GM04504 (cell line): ENCODE results near the gene SNAPC3.
"Not testable (repeated sequence)": the region's sequence is repeated elsewhere in the genome, so short reads cannot be mapped to it uniquely, and the experiment has no call there.

ENCODE experiments used
- DNase-seq: peaks from one replicate; pipeline ENCODE4 v3.0.0-alpha.2; 2012; ENCODE audit warnings: low read depth

Gene SNAPC3

DNA sequence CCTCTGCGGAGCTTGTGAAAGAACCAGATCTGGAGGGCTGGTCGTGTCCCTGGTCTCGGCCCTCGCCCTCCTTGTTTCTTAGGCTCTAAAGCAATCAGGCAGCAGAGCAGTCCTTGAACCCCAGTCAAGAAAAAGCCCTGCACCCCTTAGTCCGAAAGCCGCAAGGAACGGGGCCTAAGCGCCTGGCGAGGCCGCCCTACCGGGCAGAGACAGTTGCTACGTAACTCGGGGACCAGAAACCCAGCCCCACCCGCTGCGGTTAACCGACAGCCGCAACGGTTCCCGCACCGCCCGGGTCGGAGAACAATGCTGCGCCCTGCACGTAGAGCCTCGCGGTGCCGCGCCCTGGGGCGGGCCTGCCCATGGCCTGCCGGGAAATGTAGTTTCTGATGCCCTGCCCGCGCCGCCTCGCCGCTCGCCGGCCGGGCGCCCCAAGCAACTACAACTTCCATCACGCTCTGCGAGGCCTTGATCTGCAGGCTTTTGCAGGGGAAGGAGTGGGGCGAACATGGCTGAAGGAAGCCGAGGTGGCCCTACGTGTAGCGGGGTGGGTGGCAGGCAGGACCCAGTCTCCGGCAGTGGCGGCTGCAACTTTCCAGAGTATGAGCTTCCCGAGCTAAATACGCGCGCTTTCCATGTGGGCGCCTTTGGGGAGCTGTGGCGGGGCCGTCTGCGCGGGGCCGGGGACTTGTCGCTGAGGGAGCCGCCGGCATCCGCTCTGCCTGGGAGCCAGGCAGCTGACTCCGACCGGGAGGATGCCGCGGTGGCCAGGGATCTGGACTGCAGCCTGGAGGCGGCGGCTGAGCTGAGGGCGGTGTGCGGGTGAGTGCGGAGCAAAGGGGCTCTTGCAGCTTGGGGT is at the start of gene SNAPC3:
TSS of gene SNAPC3 (plus strand) at position 505 of the 859 bp plus-strand sequence. CDS start at position 509, 4 bp downstream.
- peak; percentile 81 for DNase-seq

GRCh38 chr9:15373881-15374280 is 48.8 kb upstream of the SNAPC3 start:
- DNase-seq = no peak

- DNase-seq = no peak
These were observed 48.4 kb upstream of the SNAPC3 start for GRCh38 chr9:15374310-15374709.

- no peak for DNase-seq
These were observed 47.9 kb upstream of the SNAPC3 start for GRCh38 chr9:15374825-15375224.

DNA sequence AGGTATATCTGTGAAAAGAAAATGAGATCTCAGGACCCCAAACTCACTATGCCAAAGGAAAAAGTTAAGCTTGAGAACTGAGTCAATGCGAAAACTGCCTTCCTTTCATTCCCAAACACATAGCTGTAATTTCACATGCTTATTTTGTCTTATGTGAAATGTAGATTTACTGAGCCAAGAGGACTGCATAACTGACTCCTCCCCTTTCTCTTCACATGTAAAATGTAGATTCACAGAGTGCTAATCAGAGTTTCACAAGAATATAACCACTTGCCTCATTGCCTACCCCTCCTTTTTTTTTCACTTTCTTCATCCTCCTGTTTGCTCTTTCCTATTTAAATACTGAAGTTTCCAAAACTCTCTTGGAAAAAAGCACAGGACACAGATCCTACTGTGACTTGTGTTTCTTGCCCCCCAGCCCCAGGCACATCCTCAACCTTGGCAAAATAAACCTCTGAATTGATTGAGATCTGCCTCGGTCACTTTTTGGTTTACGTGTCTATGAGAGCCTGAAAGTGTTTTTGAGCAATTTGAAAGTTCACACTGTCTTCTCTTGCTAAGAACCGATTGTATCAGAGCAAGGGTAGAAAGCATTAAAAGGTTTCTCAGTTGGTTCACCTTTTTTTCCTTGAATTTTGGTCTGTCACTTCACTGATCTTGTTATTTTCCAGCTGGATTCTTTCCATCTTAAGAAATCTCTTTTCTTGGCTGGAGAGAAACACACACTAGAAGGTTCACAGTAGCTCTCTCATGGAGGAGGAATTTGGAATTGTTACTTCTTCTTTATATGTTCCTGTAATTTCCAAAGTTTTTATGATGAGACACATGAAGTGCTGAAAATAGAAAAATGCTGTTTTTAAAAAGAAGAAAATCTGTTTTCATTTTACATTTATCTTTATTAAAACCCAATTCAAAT is 44.8 kb upstream of the SNAPC3 start:
- DNase-seq = no peak

GRCh38 chr9:15379317-15379716 is 43.4 kb upstream of the SNAPC3 start:
- DNase-seq = not testable (repeated sequence)

DNA sequence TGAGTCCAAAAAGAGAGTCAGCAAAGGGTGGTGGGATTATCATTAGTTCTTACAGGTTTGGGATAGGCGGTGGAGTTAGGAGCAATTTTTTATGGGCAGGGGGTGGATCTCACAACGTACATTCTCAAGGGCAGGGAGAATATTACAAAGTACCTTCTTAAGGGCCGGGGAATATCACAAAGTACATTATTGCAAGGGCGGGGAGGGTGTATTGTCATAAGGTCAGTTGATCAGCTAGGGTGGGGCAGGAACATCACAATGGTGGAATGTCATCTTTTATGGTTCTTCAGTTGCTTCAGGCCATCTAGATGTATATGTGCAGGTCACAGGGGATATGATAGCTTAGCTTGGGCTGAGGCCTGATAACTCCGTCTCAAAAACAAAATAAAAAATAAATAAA is 42.8 kb upstream of the SNAPC3 start:
- not testable (repeated sequence) for DNase-seq

GRCh38 chr9:15381491-15381890 is 41.2 kb upstream of the SNAPC3 start:
- DNase-seq = no peak

GRCh38 chr9:15386465-15386864 is 36.2 kb upstream of the SNAPC3 start:
- DNase-seq = no peak

- DNase-seq = no peak
These were observed 33.5 kb upstream of the SNAPC3 start for GRCh38 chr9:15389173-15389572.

DNA sequence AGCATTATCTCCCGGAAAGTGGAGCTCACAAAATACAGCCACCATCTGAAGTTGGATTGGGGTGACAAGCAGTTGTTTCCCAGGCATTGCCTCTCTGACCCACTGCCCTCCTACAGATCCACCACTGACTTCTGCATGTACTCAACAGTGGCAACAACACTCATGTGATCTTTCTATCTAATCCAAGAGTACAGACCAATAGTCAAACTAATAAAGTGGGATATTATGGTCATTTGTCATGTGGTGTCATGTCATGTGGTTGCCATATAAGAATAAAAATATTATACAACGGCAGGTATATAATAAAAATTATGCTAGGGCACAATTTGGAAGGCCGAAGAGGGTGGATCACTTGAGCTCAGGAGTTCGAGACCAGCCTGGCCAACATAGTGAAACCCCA is 33.0 kb upstream of the SNAPC3 start:
- DNase-seq = no peak

DNA sequence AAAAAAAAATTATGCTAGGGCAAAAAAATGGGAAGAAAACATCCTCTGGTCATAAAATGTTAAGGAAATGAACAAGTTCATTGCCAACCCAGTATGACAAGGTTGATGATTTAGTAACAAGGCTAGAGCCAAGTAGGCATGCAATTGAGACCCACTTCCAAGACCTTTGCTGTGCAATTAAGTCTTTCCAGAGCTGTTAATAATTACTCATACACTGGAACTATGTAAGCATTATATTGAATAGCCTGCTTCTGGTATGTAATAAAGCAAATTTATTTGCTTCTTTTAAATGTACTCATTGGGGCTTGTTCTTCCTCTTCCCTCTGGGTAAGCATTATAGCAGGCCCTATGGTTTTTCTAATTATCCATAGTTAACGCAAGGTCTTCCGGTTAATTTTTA is 32.5 kb upstream of the SNAPC3 start:
- no peak for DNase-seq

GRCh38 chr9:15392363-15392762 is 30.3 kb upstream of the SNAPC3 start:
- no peak for DNase-seq

GRCh38 chr9:15400281-15400941 is 22.3 kb upstream of the SNAPC3 start:
- DNase-seq = no peak

DNA sequence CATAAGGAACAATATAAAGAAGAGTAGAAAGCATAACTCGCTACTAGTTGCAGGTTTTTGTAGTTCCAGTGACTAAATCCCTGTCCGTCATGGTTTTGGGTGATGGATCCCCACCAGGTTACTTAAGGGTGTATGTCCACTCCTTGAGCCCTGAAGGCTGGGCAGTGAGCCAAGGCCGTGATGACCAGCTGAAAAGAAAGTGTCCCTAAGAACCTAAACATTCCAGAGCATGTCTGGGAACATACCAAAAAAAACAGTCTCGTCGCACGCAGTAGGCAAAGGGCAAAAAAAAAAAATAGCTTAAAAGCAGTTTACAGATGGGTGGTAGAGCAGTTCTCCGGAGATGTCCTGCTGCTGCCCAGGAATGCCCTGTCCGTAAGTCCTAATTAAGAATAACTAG is 21.4 kb upstream of the SNAPC3 start:
- DNase-seq = no peak

DNA sequence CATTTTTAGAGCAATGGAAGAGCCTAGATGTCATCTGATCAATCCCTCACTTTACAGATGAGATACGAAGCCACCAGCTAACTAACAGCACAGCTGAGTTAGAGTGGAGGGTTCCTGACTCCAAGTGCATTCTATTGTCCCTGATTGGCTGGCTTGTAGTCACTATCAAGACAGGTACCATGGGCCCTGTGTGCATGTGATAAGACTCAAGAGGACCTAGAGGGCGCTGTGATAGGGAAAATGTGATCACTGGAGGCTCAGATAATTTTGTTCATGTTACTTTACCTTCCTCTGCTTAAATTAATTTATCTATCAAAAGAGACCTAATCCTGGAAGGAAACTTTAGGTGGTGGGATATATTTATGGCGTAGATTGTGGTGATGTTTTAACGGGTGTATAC is 19.5 kb upstream of the SNAPC3 start:
- no peak for DNase-seq

GRCh38 chr9:15404171-15404570 is 18.5 kb upstream of the SNAPC3 start:
- DNase-seq = no peak

DNA sequence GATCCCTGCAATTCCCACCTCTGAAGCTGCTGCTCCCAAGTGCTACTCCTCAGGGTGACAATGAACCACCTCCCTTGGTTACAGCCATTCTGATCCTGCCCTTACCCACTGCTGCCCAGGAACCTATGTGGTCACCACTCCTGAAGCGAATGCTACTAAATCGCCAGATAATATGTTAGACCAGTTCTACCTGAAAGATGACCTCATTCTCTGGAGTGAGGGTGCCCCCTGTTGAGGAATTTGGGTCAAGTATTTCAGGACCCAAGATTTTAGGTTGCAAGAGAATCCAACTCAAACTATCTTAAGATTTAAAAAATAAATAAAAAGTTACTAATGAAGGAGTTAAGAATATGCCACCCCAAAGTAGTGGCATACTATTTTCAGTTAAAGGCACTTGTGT is 5.8 kb upstream of the SNAPC3 start:
- peak; percentile 13 for DNase-seq

GRCh38 chr9:15417626-15418025 is 5.0 kb upstream of the SNAPC3 start:
- DNase-seq = no peak

- DNase-seq = no peak
These were observed 1.9 kb upstream of the SNAPC3 start for GRCh38 chr9:15420796-15421195.

DNA sequence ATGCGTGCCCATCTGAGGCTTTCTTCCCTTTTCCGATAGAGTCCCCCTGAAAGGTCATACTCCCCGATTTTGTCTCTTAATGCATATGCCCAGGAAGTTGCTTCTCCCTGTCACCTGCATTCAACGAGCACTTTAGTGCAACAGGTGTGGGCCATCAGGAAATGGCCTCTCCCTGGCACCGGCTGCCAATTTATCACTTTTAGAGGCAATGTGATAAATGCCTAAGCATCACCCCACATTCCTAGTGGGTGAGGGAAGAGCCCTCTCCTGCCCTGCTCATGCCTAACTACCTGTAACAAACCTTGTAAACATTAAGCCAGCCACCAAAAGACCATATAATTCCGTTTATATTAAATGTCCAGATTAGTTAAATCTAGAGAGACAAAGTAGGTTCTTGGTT is 1.1 kb upstream of the SNAPC3 start:
- DNase-seq = no peak

DNA sequence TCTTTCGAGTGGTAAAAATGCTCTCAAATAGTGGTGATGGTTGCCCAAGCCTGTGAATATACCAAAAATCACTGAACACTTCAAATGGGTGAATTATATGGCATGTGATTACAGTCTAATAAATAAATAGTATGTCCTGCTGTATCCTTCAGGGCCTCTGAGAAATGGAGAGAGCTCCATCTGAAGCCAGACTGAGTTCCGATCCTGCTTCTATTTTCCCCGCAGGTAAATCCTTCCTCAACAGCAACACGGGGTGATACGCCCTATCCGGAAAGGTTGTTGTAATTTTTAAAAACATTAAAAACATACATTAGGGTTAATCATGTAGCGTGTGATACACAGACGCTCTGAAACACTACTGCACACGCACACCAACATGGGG is 695 bp upstream of the SNAPC3 start:
- no peak for DNase-seq
